Endothelial cell (in vitro differentiated cells): Measurements from ENCODE around the gene PSMC3IP. TPM values are rescaled to one million over a fixed set of nuclear protein-coding genes. Genes with fewer than 3 reads are reported as not detected.
"Not testable (repeated sequence)": the region's sequence is repeated elsewhere in the genome, so short reads cannot be mapped to it uniquely, and the experiment has no call there.

Experiments
- DNase-seq: peaks from one replicate; pipeline ENCODE4 v3.0.0; 2021; ENCODE audit warnings: low spot score
- H3K27ac Mint-ChIP-seq: one replicate; pipeline ENCODE4 v1.8.0; 2021; ENCODE audit warnings: mixed read lengths, inconsistent platforms; ENCODE audit not compliant: unreplicated experiment
- H3K27me3 Mint-ChIP-seq: one replicate; pipeline ENCODE4 v1.8.0; 2021; ENCODE audit warnings: mild to moderate bottlenecking, moderate library complexity, mixed read lengths, inconsistent platforms; ENCODE audit not compliant: unreplicated experiment
- H3K36me3 Mint-ChIP-seq: one replicate; pipeline ENCODE4 v1.8.0; 2021; ENCODE audit warnings: mild to moderate bottlenecking, low read depth, mixed read lengths, inconsistent platforms; ENCODE audit not compliant: unreplicated experiment
- H3K4me1 Mint-ChIP-seq: one replicate; pipeline ENCODE4 v1.8.0; 2021; ENCODE audit warnings: mild to moderate bottlenecking, mixed read lengths, inconsistent platforms; ENCODE audit not compliant: unreplicated experiment
- H3K4me3 Mint-ChIP-seq: one replicate; pipeline ENCODE4 v1.8.0; 2021; ENCODE audit warnings: mild to moderate bottlenecking, mixed read lengths, inconsistent platforms; ENCODE audit not compliant: unreplicated experiment
- H3K9me3 Mint-ChIP-seq: one replicate; pipeline ENCODE4 v1.8.0; 2021; ENCODE audit warnings: mixed read lengths, inconsistent platforms; ENCODE audit not compliant: unreplicated experiment
- CTCF ChIP-seq: fragments of 200-600 bp; sonication (generic); IDR thresholded peaks from one replicate; pipeline ENCODE4 v1.5.0; 2021; ENCODE audit warnings: antibody characterized with exemption; ENCODE audit not compliant: unreplicated experiment
- total RNA-seq: library from RNA; stranded (reverse); fragmentation: NEBNext Ultra II Directional; extraction: Animal tissue kit (Norgen Biotek cat#: 25700); gene quantifications from one replicate; pipeline ENCODE4 v1.2.1, GENCODE V29; 2021; ENCODE audit not compliant: unreplicated experiment

Gene PSMC3IP
- total RNA-seq, 1 donor from 2014 or later: 8.0 TPM

GRCh38 chr17:42547698-42548069 lies 29.8 kb downstream of the PSMC3IP start:
- H3K4me3 Mint-ChIP-seq: peak overlapping the region; percentile 65
- no peak overlapping the region for H3K27ac Mint-ChIP-seq
- no peaks in the 10 kb centered on the region for H3K9me3 Mint-ChIP-seq

GRCh38 chr17:42547001-42547461 lies 30.5 kb downstream of the PSMC3IP start:
- Mint-ChIP-seq H3K4me1 (peaks cover 7% of the 10 kb centered on the region), H3K27ac (no peak overlapping the region), H3K27me3 (peaks cover 9% of the 10 kb centered on the region), H3K36me3 (no peaks in the 10 kb centered on the region), H3K9me3 (no peaks in the 10 kb centered on the region), H3K4me3 (no peak overlapping the region)
- no peak for TF ChIP-seq CTCF
- DNase-seq: no peak

More at GRCh38 chr17:42547698-42548069, 29.8 kb downstream of the PSMC3IP start:
- TF ChIP-seq CTCF: no peak
- peaks cover 9% of the 10 kb centered on the region for H3K27me3 Mint-ChIP-seq
- H3K4me1 Mint-ChIP-seq: peaks cover 7% of the 10 kb centered on the region
- no peaks in the 10 kb centered on the region for H3K36me3 Mint-ChIP-seq
- DNase-seq: no peak

GRCh38 chr17:42545755-42546505 lies 31.6 kb downstream of the PSMC3IP start:
- not testable (repeated sequence) for H3K9me3 Mint-ChIP-seq, H3K27ac Mint-ChIP-seq, DNase-seq, H3K36me3 Mint-ChIP-seq, H3K4me3 Mint-ChIP-seq
- H3K4me1 Mint-ChIP-seq: peaks cover 11% of the 10 kb centered on the region
- H3K27me3 Mint-ChIP-seq: peaks cover 11% of the 10 kb centered on the region

- H3K27me3 Mint-ChIP-seq: peaks cover 16% of the 10 kb centered on the region
- peaks cover 13% of the 10 kb centered on the region for H3K4me1 Mint-ChIP-seq
- H3K9me3 Mint-ChIP-seq: no peaks in the 10 kb centered on the region
- DNase-seq: no peak
- H3K27ac Mint-ChIP-seq: peak overlapping the region; percentile 50
- TF ChIP-seq CTCF: no peak
- peaks cover 5% of the 10 kb centered on the region for H3K36me3 Mint-ChIP-seq
- no peak overlapping the region for H3K4me3 Mint-ChIP-seq
Measured at GRCh38 chr17:42544874-42545283, 32.6 kb downstream of the PSMC3IP start.

GRCh38 chr17:42543190-42544079 lies 34.1 kb downstream of the PSMC3IP start:
- no peak overlapping the region for H3K27ac Mint-ChIP-seq
- H3K36me3 Mint-ChIP-seq: peaks cover 12% of the 10 kb centered on the region
- H3K9me3 Mint-ChIP-seq: no peaks in the 10 kb centered on the region
- H3K4me3 Mint-ChIP-seq: no peak overlapping the region
- DNase-seq: no peak
- no peak for TF ChIP-seq CTCF
- peaks cover 10% of the 10 kb centered on the region for H3K4me1 Mint-ChIP-seq
- peaks cover 14% of the 10 kb centered on the region for H3K27me3 Mint-ChIP-seq
